Fibroblast of lung (primary cell): ENCODE measurements around the gene EFCAB12.

Source experiments
- CTCF ChIP-seq, 2 donors: IDR thresholded peaks in 1 of 2; conservative IDR thresholded peaks in 1 of 2; 1 replicate in 1 of 2; 2 replicates in 1 of 2; pipeline ENCODE4 v1.5.1; 2011 to 2012; ENCODE audit warnings: low read length in 2 of 2, control low read depth in 1 of 2, inconsistent platforms in 1 of 2, low read depth in 1 of 2, mild to moderate bottlenecking in 1 of 2
- EZH2 ChIP-seq: IDR thresholded peaks from 2 replicates; pipeline ENCODE4 v1.5.1; 2012; ENCODE audit warnings: low read length, control low read depth, mild to moderate bottlenecking; ENCODE audit errors: missing control alignments

GRCh38 chr3:129415830-129416229 lies 12.6 kb downstream of the EFCAB12 start:
- no peak for TF ChIP-seq CTCF (conservative IDR thresholded peaks at IDR 0.05 in 1 of 2, IDR thresholded peaks at IDR 0.05 in 1 of 2; ENCODE audit: low read depth in 1 of 2, low read length in 2 of 2)
- no peak for TF ChIP-seq EZH2
